Right atrium auricular region (tissue), 2 donors: Measurements from ENCODE around the gene IGSF9B. TPM values are rescaled to one million over a fixed set of nuclear protein-coding genes. Genes with fewer than 3 reads are reported as not detected.

Source experiments
- DNase-seq: peaks from one replicate; pipeline ENCODE4 v3.0.0-alpha.2; 2019; ENCODE audit warnings: low spot score
- H3K27ac ChIP-seq, 2 donors: fragments of 200-600 bp; sonication (generic); 1 replicate in 1 of 2; 2 replicates in 1 of 2; pipeline ENCODE4 v1.5.1; 2016 to 2019
- H3K27me3 ChIP-seq, 2 donors: fragments of 200-600 bp; sonication (generic); one replicate each; pipeline versions ENCODE4 v1.5.1 to v1.6.0; 2017 to 2019
- H3K36me3 ChIP-seq: fragments of 200-600 bp; sonication (generic); one replicate; pipeline ENCODE4 v1.5.1; 2016
- H3K4me1 ChIP-seq, 2 donors: fragments of 200-600 bp; sonication (generic); one replicate each; pipeline versions ENCODE4 v1.5.1 to v1.6.0; 2017 to 2019
- H3K4me3 ChIP-seq, 2 donors: fragments of 200-600 bp; sonication (generic); 1 replicate in 1 of 2; 2 replicates in 1 of 2; pipeline ENCODE4 v1.5.1; 2017 to 2019; ENCODE audit warnings: mild to moderate bottlenecking in 1 of 2, moderate library complexity in 1 of 2
- H3K9me3 ChIP-seq, 2 donors: fragments of 200-600 bp; sonication (generic); one replicate each; pipeline ENCODE4 v1.5.1; 2019
- CTCF ChIP-seq, 2 donors: fragments of 200-600 bp; sonication (generic); IDR thresholded peaks; one replicate each; pipeline ENCODE4 v1.5.1; 2019; ENCODE audit warnings: antibody characterized with exemption in 2 of 2
- total RNA-seq, 2 donors: library from RNA; depleted of rRNA; stranded (reverse); fragments of >200 nt; gene quantifications; one replicate each; pipeline ENCODE4 v1.1.0, GENCODE V29; 2016

IGSF9B gene
- total RNA-seq, 2 donors from 2014 or later, result 17.2 to 32.1 TPM

GRCh38 chr11:133982151-133982550, 25.4 kb upstream of the IGSF9B start:
- Histone ChIP-seq H3K4me1 (peaks cover 0 to 10% of the 10 kb centered on the region in 2 donors), H3K36me3 (no peaks in the 10 kb centered on the region), H3K4me3 (no peak overlapping the region), H3K27ac (no peak overlapping the region), H3K27me3 (no peaks in the 10 kb centered on the region), H3K9me3 (no peaks in the 10 kb centered on the region)
- DNase-seq, result no peak
- no peak for TF ChIP-seq CTCF (IDR thresholded peaks at IDR 0.05)

- H3K4me3 ChIP-seq, result no peak overlapping the region
- peaks cover 0 to 10% of the 10 kb centered on the region in 2 donors for H3K4me1 ChIP-seq
- no peaks in the 10 kb centered on the region for H3K36me3 ChIP-seq
- H3K9me3 ChIP-seq, result no peaks in the 10 kb centered on the region
- no peaks in the 10 kb centered on the region for H3K27me3 ChIP-seq
- TF ChIP-seq CTCF (IDR thresholded peaks at IDR 0.05), result no peak
- peak overlapping the region in 1 of 2 donors; percentile 17 for H3K27ac ChIP-seq
- peak; percentile 70 for DNase-seq
These were observed 24.4 kb upstream of the IGSF9B start for GRCh38 chr11:133981156-133981555.

GRCh38 chr11:133980665-133981064, 23.9 kb upstream of the IGSF9B start:
- DNase-seq, result no peak
- Histone ChIP-seq H3K4me1 (peaks cover 0 to 10% of the 10 kb centered on the region in 2 donors), H3K36me3 (no peaks in the 10 kb centered on the region), H3K27me3 (no peaks in the 10 kb centered on the region), H3K4me3 (no peak overlapping the region), H3K9me3 (no peaks in the 10 kb centered on the region), H3K27ac (peak overlapping the region in 1 of 2 donors; percentile 17)
- TF ChIP-seq CTCF (IDR thresholded peaks at IDR 0.05), result no peak

- no peak for DNase-seq
These were observed 22.0 kb upstream of the IGSF9B start for GRCh38 chr11:133978794-133979193.

GRCh38 chr11:133977067-133977677, 20.4 kb upstream of the IGSF9B start:
- H3K36me3 ChIP-seq, result no peaks in the 10 kb centered on the region
- no peak overlapping the region for H3K27ac ChIP-seq
- TF ChIP-seq CTCF (IDR thresholded peaks at IDR 0.05), result no peak
- H3K4me3 ChIP-seq, result no peak overlapping the region
- peaks cover 0 to 10% of the 10 kb centered on the region in 2 donors for H3K4me1 ChIP-seq
- no peaks in the 10 kb centered on the region for H3K27me3 ChIP-seq
- no peaks in the 10 kb centered on the region for H3K9me3 ChIP-seq
- no peak for DNase-seq

More at GRCh38 chr11:133978794-133979193, 22.0 kb upstream of the IGSF9B start:
- Histone ChIP-seq H3K9me3 (no peaks in the 10 kb centered on the region), H3K27me3 (no peaks in the 10 kb centered on the region), H3K4me3 (no peak overlapping the region), H3K27ac (no peak overlapping the region), H3K36me3 (no peaks in the 10 kb centered on the region), H3K4me1 (peaks cover 0 to 10% of the 10 kb centered on the region in 2 donors)
- TF ChIP-seq CTCF (IDR thresholded peaks at IDR 0.05), result no peak

- no peak overlapping the region for H3K27ac ChIP-seq
- no peak for DNase-seq
- TF ChIP-seq CTCF (IDR thresholded peaks at IDR 0.05), result no peak
- H3K9me3 ChIP-seq, result no peaks in the 10 kb centered on the region
- no peaks in the 10 kb centered on the region for H3K27me3 ChIP-seq
- no peak overlapping the region for H3K4me3 ChIP-seq
- no peaks in the 10 kb centered on the region for H3K4me1 ChIP-seq
- H3K36me3 ChIP-seq, result no peaks in the 10 kb centered on the region
These were observed 18.7 kb upstream of the IGSF9B start for GRCh38 chr11:133975488-133975849.
